Sciatic nerve (tissue), 2 donors: ENCODE measurements around the gene GTF2E1. TPM values are rescaled to one million over a fixed set of nuclear protein-coding genes. Genes with fewer than 3 reads are reported as not detected.
"Not testable (repeated sequence)": the region's sequence is repeated elsewhere in the genome, so short reads cannot be mapped to it uniquely, and the experiment has no call there.

Experiments
- ATAC-seq: fragments of 200-7000 bp; cut with Tn5 transposase; one replicate; pipeline ENCODE4 v1.9.1; 2020; ENCODE audit warnings: mild to moderate bottlenecking, moderate library complexity
- DNase-seq: peaks from one replicate; pipeline ENCODE4 v3.0.0-alpha.2; 2020; ENCODE audit warnings: low spot score
- intact Hi-C: fragments of 100-400 bp; cut with DNase I; formaldehyde crosslinking; loops from one replicate; pipeline ENCODE4 v1.14.2; 2022
- total RNA-seq: library from RNA; stranded (reverse); fragmentation: NEBNext Ultra II Directional; extraction: Animal tissue kit (Norgen Biotek cat#: 25700); gene quantifications from one replicate; pipeline ENCODE4 v1.2.1, GENCODE V29; 2021
- donor health status: DM: no; HTN: no; CAD: no.
- donor health status: DM: no; HTN: no; CAD: no.

GTF2E1 gene
- total RNA-seq, 1 donor from 2014 or later: 15.0 TPM

DNA sequence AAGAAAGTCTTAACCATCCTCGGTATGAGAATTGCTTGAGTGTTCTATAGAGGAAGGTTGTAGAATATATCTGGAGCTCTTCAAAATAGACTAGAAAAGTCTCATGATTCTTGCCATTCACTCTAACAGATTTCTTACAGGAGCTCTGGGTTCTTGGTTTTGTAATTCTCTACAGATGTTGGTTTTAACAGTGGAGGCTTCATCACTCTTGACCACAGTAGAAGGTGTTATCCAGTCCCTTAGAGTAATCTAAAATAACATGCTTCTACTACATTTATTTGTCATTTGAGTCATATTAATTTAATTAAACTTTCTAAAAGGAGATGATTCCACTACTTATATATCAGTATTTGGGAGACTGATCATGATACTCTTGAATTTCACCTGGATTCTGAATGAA, 9.7 kb downstream of the GTF2E1 start:
- DNase-seq: no peak
- ATAC-seq: no peak
- intact Hi-C loops: no loop called here

DNA sequence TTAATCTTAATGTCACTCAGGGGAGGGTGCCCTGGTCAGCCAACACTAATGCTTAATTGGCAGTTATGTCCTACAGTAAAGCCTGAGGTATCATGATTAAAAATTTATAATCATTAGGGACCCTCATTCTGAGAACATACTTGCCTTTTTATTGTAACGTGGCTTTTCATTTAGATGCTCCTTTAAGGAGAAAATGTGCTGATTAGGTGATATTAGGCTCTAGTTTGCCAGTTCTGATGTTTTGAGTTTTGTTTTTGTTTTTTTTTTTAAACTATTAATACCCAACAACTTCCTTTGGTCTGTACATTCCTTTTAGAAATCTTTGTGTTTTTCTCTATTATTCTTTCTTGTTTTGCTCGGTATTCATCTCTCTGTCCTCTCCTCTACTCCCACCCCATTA, 10.3 kb downstream of the GTF2E1 start:
- ATAC-seq (no peak), DNase-seq (no peak)
- intact Hi-C loops: no loop called here

DNA sequence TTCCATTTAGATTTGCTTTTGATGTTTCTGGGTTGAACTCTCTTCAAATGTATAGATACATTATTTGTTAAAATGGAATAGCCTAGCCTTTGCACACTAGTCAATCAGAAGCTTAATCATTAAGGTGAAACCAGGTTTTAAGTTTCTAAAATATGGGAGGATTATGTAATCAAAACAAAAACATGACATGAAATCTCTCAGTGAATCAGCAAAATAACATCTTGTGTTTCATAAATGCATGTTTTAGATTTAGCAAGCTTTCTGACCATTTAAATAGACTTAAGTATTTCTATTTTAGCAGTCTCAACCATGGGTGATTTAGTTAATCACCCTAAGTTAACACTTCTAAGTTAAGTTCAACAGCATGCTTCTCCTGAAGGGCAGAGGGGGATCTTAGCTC, 11.3 kb downstream of the GTF2E1 start:
- DNase-seq (no peak), ATAC-seq (no peak)
- intact Hi-C loops: no loop called here

- intact Hi-C loops: no loop called here
- ATAC-seq: no peak
- no peak for DNase-seq
Observed at GRCh38 chr3:120756061-120756460, 13.5 kb downstream of the GTF2E1 start.

- ATAC-seq, intact Hi-C loops, DNase-seq: not testable (repeated sequence)
Observed at GRCh38 chr3:120758551-120758950, 16.0 kb downstream of the GTF2E1 start.

- ATAC-seq: no peak
- intact Hi-C loops: no loop called here
Observed at GRCh38 chr3:120762615-120763014, 20.1 kb downstream of the GTF2E1 start.

DNA sequence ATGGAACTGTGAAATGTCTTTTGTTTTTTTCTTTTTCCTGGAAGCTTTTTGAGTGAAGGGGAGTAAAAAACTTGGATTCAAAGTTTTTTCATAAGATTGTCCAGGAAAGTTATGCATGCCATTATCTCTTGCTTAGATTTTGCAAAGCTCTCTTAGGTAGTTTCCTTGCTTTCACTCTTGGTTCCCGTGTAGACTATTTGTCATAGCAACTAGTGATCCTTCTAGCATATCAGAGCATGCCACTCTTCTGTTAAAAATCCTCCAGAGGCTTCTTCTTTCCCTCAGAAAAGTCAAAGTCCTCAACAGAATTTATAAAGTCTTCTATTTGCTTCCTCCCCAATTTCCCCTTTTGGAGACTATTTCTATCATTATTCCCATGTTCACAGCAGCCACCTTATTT, 21.1 kb downstream of the GTF2E1 start:
- intact Hi-C loops: no loop called here
- ATAC-seq (no peak), DNase-seq (no peak)

More at GRCh38 chr3:120762615-120763014, 20.1 kb downstream of the GTF2E1 start:
- DNase-seq: no peak

DNA sequence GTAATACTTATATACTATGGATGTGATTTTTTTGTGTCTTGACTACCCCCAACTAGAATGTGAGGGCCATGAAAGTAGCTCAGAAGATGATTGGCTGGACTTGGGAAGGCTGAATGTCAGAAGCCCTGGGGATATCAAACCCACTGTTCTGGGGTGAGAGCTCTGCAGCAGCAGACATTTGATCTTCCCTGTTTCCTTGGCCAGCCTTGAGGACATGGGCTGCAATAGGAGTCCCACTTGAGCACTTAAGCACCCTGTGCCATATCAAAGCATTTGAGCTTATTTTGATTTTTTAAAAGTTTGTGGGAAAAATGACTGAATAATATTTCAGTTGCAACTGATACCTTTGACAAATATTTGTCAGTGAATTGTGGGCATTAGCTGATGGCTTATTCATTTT, 21.7 kb downstream of the GTF2E1 start:
- DNase-seq: no peak
- intact Hi-C loops: no loop called here
- no peak for ATAC-seq

GRCh38 chr3:120765830-120766493, 23.4 kb downstream of the GTF2E1 start:
- intact Hi-C loops: no loop called here
- no peak for DNase-seq
- no peak for ATAC-seq

GRCh38 chr3:120766576-120766975, 24.0 kb downstream of the GTF2E1 start:
- intact Hi-C loops: no loop called here
- DNase-seq (no peak), ATAC-seq (no peak)

DNA sequence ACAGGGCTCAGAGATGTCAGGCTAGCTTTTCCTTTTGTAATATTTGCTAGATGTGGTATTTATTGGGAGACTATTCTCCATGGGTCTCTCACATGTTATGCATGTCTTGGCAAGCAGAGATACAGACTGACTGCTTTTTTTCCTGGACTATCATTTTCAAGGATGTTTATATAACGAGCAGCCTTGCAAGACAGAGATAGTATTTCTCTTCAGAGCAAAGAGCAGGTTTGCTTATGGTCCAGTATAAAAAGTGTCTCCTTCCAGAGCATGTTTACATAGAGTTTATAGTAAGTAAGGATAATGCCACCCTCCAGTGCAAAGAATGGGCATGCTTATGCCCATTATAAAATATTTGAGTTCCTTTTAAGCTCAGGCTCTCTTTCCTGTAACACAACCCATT, 24.6 kb downstream of the GTF2E1 start:
- DNase-seq (no peak), ATAC-seq (peak; percentile 45)
- intact Hi-C loops: no loop called here

DNA sequence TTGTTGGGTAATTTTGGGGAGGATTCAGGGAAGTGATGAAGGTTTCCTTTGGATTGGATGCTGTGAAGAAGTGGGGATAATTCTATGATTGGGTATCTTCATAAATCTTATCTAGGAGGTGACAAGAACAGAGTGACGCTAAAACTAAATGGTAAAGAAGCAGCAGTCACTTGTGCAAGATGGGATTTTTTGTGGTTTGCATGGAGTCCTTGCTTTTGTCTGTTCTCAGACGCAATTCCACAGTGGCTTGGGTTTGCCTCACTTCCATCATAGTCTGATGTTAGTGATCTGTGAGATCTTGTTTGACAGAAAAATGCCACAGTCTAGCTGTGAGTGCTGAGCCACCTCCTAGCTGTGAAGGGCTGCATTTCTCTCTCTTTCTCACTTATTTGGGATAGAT, 26.9 kb downstream of the GTF2E1 start:
- DNase-seq (no peak), ATAC-seq (no peak)
- intact Hi-C loops: no loop called here

- intact Hi-C loops: no loop called here
- DNase-seq: no peak
- no peak for ATAC-seq
Observed at GRCh38 chr3:120770891-120771290, 28.3 kb downstream of the GTF2E1 start.

DNA sequence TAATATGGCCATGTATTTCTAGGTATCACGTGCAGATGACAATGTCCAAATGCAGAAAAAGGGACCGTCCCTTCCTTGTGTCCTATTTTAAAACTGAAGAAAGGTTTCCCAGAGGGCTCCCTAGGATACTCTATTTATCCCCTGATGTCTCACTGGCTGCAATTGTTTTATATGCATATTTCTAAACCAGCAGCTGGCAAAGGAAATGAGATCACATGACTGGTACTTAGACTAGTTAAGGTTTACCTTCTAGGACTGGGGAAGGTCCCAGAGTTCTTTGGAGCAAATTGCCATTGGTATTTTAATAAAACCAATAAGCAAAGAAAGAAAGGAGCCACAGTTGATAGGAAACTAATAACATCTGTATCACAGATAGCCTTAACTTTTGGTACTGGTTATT, 29.5 kb downstream of the GTF2E1 start:
- ATAC-seq: no peak
- DNase-seq: no peak
- intact Hi-C loops: no loop called here

DNA sequence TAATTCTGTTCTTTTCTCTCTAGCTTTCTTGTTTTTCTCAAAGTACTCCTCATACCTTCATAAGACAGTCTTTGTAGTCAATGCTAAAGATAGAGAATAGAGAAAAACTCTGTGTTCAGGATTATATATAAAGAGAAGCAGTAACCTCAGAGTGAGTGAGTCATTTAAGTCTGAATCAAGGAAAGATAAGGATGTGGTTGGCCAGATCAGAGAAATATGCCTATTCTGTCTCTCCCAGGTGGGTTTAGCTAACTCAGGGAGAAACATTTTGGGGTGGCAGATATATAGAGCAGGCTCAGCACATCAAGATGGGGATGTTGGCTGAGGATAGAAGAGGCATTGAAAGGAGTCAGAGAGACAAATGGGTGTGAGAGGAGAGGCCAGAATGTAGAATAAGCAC, 31.4 kb downstream of the GTF2E1 start:
- ATAC-seq (no peak), DNase-seq (no peak)
- intact Hi-C loops: no loop called here

DNA sequence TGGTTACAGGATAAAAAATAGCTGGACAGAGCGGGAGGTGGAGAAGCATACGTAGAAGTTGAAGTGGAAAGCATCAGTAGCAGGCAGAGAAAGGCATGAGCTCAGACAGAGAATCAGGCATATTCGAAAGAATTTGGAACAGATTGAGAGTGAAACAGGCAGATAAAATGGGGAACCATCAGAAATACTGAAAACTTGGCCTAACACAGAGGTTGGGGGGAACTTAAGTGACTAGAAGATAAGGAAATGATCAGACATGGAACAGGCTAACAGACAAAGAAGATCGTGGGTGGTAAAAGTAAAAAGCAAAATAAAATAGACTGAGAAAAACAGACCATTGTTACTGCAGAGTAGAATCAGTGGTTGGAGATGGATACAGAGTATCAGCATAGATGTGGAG, 32.9 kb downstream of the GTF2E1 start:
- no peak for ATAC-seq
- intact Hi-C loops: no loop called here
- DNase-seq: no peak

- DNase-seq (no peak), ATAC-seq (no peak)
- intact Hi-C loops: no loop called here
Observed at GRCh38 chr3:120778776-120779175, 36.2 kb downstream of the GTF2E1 start.

- ATAC-seq (no peak), DNase-seq (no peak)
- intact Hi-C loops: no loop called here
Observed at GRCh38 chr3:120780977-120781376, 38.4 kb downstream of the GTF2E1 start.

DNA sequence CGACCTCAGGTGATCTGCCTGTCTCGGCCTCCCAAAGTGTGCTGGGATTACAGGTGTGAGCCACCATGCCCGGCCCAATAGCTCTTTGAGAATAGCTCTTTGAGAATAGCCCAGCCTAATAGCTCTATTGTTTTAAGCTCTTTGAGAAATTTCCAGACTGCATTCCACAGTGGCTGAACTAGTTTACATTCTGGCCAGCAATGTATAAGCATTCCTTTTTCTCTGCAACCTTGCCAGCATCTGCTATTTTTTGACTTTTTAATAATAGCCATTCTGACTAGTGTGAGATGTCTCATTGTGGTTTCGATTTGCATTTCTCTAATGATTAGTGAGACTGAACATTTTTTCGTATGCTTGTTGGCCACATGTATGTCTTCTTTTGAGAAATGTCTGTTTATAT, 43.3 kb downstream of the GTF2E1 start:
- intact Hi-C loops, DNase-seq: not testable (repeated sequence)

GRCh38 chr3:120791010-120791409, 48.5 kb downstream of the GTF2E1 start:
- intact Hi-C loops: no loop called here
- no peak for DNase-seq
- no peak for ATAC-seq

More for the DNA sequence above, 43.3 kb downstream of the GTF2E1 start:
- not testable (repeated sequence) for ATAC-seq

- no peak for DNase-seq
- no peak for ATAC-seq
- intact Hi-C loops: no loop called here
Observed at GRCh38 chr3:120791913-120792312, 49.4 kb downstream of the GTF2E1 start.
